OCI-LY1 (cell line): ENCODE data around the gene STEAP3.
"Not testable (repeated sequence)": the region's sequence is repeated elsewhere in the genome, so short reads cannot be mapped to it uniquely, and the experiment has no call there.

Source experiments
- H2AFZ ChIP-seq: fragments of 200-600 bp; sonication (generic), shearing (Covaris generic); 2 replicates; pipeline ENCODE4 v1.6.0; 2014; ENCODE audit warnings: antibody characterized with exemption, mild to moderate bottlenecking, low read length
- H3F3A ChIP-seq: fragments of 200-600 bp; sonication (generic), shearing (Covaris generic); 2 replicates; pipeline ENCODE4 v1.6.0; 2014; ENCODE audit warnings: mild to moderate bottlenecking, antibody characterized with exemption, low read length, moderate library complexity; ENCODE audit not compliant: insufficient read depth
- H3K27ac ChIP-seq: fragments of 200-600 bp; sonication (generic); 2 replicates; pipeline ENCODE4 v1.5.1; 2014; ENCODE audit warnings: low read length, mixed run types, mild to moderate bottlenecking, low read depth; ENCODE audit not compliant: poor library complexity, severe bottlenecking
- H3K27me3 ChIP-seq: fragments of 200-600 bp; sonication (generic); 2 replicates; pipeline ENCODE4 v1.6.0; 2014; ENCODE audit warnings: antibody characterized with exemption, mild to moderate bottlenecking, low read length, moderate library complexity; ENCODE audit not compliant: insufficient read depth
- H3K36me3 ChIP-seq: fragments of 200-600 bp; sonication (generic); 2 replicates; pipeline ENCODE4 v1.6.1; 2014; ENCODE audit warnings: mild to moderate bottlenecking, antibody characterized with exemption, low read length, moderate library complexity, mixed read lengths; ENCODE audit not compliant: insufficient read depth
- H3K4me1 ChIP-seq: fragments of 200-600 bp; sonication (generic); 2 replicates; pipeline ENCODE4 v1.5.1; 2014; ENCODE audit warnings: mild to moderate bottlenecking, low read length, moderate library complexity; ENCODE audit not compliant: insufficient read depth, severe bottlenecking
- H3K4me2 ChIP-seq: fragments of 200-600 bp; sonication (generic), shearing (Covaris generic); 2 replicates; pipeline ENCODE4 v1.6.1; 2014; ENCODE audit warnings: low read length
- H3K4me3 ChIP-seq: fragments of 200-600 bp; sonication (generic); 2 replicates; pipeline ENCODE4 v1.5.1; 2014; ENCODE audit warnings: low read length, low read depth, mild to moderate bottlenecking, mixed read lengths; ENCODE audit not compliant: poor library complexity, severe bottlenecking
- H3K79me2 ChIP-seq: fragments of 200-600 bp; shearing (Covaris generic); 2 replicates; pipeline ENCODE4 v1.6.1; 2016; ENCODE audit warnings: mixed run types, low read length, mixed read lengths; ENCODE audit not compliant: insufficient read depth
- H3K9ac ChIP-seq: fragments of 200-600 bp; sonication (generic), shearing (Covaris generic); 2 replicates; pipeline ENCODE4 v1.6.1; 2014; ENCODE audit warnings: mild to moderate bottlenecking, low read length, mixed read lengths
- H3K9me2 ChIP-seq: fragments of 200-600 bp; sonication (generic), shearing (Covaris generic); 2 replicates; pipeline ENCODE4 v1.6.1; 2014; ENCODE audit warnings: low read depth, mild to moderate bottlenecking, low read length, mixed read lengths
- H3K9me3 ChIP-seq: fragments of 200-600 bp; shearing (Covaris generic); 2 replicates; pipeline ENCODE4 v1.6.1; 2014; ENCODE audit warnings: low read length, mixed read lengths
- H4K20me1 ChIP-seq: fragments of 200-600 bp; sonication (generic), shearing (Covaris generic); 2 replicates; pipeline ENCODE4 v1.6.0; 2016; ENCODE audit warnings: mild to moderate bottlenecking, low read length; ENCODE audit not compliant: insufficient read depth
- EZH2 ChIP-seq: fragments of 200-600 bp; sonication (generic), shearing (Covaris generic); IDR thresholded peaks from 2 replicates; pipeline ENCODE4 v1.8.0; 2017; ENCODE audit warnings: borderline replicate concordance, mixed run types, mild to moderate bottlenecking, antibody characterized with exemption, low read length, moderate library complexity, mixed read lengths
- TF ChIP-seq, protein P1 (sequence below): fragments of 200-600 bp; sonication (generic), shearing (Covaris generic); IDR thresholded peaks from 2 replicates; pipeline ENCODE4 v1.5.1; 2017; ENCODE audit warnings: mild to moderate bottlenecking, antibody characterized with exemption, low read length, moderate library complexity, mixed read lengths

Gene STEAP3

DNA sequence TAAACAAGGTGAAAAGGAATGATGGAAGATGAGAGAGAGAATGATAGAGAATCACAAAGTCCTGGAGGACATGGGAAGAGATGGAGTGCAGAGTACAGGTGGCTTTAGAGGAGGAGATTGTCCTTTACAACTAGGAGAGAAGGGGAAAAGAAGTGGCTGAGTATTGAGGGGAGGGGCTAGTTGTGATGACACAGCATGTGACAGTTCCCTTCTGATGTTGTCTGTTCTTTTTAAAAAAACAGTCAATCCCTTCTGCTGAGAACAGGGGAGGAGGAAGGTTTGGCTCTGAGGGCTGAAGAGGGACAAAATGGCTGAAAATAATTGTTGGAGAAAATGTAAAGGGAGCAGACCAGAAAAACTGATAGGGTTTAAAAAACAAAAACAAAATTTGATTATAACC, 44.0 kb downstream of the STEAP3 start:
- Histone ChIP-seq H3K4me2 (no peak overlapping the region), H4K20me1 (no peaks in the 10 kb centered on the region), H2AFZ (no peak overlapping the region), H3F3A (no peaks in the 10 kb centered on the region), H3K79me2 (no peaks in the 10 kb centered on the region), H3K4me3 (no peak overlapping the region), H3K4me1 (no peaks in the 10 kb centered on the region), H3K27me3 (peaks cover 6% of the 10 kb centered on the region; the same call in 1 of the 2 replicates), H3K9me2 (no peaks in the 10 kb centered on the region), H3K36me3 (no peaks in the 10 kb centered on the region), H3K9me3 (no peaks in the 10 kb centered on the region), H3K27ac (no peak overlapping the region), H3K9ac (no peak overlapping the region)
- TF ChIP-seq EZH2 = no peak
- TF ChIP-seq, protein P1, sequence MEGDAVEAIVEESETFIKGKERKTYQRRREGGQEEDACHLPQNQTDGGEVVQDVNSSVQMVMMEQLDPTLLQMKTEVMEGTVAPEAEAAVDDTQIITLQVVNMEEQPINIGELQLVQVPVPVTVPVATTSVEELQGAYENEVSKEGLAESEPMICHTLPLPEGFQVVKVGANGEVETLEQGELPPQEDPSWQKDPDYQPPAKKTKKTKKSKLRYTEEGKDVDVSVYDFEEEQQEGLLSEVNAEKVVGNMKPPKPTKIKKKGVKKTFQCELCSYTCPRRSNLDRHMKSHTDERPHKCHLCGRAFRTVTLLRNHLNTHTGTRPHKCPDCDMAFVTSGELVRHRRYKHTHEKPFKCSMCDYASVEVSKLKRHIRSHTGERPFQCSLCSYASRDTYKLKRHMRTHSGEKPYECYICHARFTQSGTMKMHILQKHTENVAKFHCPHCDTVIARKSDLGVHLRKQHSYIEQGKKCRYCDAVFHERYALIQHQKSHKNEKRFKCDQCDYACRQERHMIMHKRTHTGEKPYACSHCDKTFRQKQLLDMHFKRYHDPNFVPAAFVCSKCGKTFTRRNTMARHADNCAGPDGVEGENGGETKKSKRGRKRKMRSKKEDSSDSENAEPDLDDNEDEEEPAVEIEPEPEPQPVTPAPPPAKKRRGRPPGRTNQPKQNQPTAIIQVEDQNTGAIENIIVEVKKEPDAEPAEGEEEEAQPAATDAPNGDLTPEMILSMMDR = no peak

DNA sequence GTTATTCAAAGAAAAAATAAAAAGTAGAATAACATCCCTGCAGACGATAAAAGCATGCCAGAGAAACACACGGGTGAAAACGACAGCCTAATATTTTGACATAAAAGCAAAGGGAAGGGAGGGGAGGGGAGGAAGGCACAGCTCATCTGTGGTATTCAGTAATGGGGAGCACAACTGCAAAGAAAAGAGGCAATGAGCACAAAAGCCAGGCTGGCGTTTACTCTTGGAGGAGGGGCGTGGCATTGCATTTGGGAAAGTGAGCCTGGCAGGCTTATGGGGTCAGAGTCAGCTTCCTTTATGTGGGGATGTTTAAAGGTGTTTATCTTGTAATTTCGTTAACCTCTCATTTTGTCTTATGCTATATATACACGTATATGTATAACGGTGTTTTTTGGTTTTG, 53.2 kb downstream of the STEAP3 start:
- H3K4me3 ChIP-seq = no peak overlapping the region
- no peaks in the 10 kb centered on the region for H3K79me2 ChIP-seq
- no peaks in the 10 kb centered on the region for H3K4me1 ChIP-seq
- H3K4me2 ChIP-seq = no peak overlapping the region
- no peaks in the 10 kb centered on the region for H3K9me2 ChIP-seq
- H3K9me3 ChIP-seq = no peaks in the 10 kb centered on the region
- H3K9ac ChIP-seq = no peak overlapping the region
- H3K36me3 ChIP-seq = no peaks in the 10 kb centered on the region
- no peak overlapping the region for H3K27ac ChIP-seq
- H4K20me1 ChIP-seq = no peaks in the 10 kb centered on the region
- H3F3A ChIP-seq = no peaks in the 10 kb centered on the region
- TF ChIP-seq, protein P1 = no peak
- TF ChIP-seq EZH2 = no peak
- no peaks in the 10 kb centered on the region for H3K27me3 ChIP-seq
- H2AFZ ChIP-seq = no peak overlapping the region

DNA sequence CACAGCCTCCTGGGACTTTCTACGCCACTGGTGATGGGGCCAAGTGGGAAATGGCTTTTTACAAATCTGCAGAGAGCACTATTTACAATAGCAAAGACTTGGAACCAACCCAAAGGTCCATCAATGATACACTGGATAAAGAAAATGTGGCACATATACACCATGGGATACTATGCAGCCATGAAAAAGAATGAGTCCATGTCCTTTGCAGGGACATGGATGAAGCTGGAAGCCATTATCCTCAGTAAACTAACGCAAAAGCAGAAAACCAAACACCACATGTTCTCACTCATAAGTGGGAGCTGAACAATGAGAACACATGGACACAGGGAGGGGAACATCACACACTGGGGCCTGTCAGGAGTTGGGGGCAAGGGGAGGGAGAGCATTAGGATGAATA, 54.8 kb downstream of the STEAP3 start:
- not testable (repeated sequence) for H3K4me3 ChIP-seq, H3K4me1 ChIP-seq, H3K36me3 ChIP-seq, H3K79me2 ChIP-seq, H2AFZ ChIP-seq, H3K4me2 ChIP-seq, H3K9ac ChIP-seq, H3K27ac ChIP-seq, H3F3A ChIP-seq, H3K27me3 ChIP-seq, H3K9me2 ChIP-seq, H4K20me1 ChIP-seq, H3K9me3 ChIP-seq

DNA sequence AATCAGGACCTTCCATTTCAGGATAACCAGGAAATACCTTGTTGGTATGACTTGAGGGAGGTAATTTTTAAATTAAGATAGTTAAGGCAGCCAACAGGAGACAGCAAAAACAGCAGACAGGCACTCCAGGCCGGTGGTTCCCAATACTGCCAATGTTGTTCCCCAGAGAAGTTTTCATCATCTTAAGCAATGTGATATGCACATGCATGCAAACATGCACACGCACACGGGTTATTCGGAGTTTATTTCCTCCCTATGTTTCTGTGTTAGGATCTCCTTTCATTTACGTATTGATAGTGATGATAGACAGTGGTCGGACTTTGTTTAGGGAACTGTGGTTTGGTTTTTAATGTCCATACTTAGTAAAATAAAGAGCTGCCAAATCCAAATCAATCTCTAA, 55.3 kb downstream of the STEAP3 start:
- H3K36me3 ChIP-seq = no peaks in the 10 kb centered on the region
- no peaks in the 10 kb centered on the region for H3K79me2 ChIP-seq
- H3K4me2 ChIP-seq = no peak overlapping the region
- H3K9ac ChIP-seq = no peak overlapping the region
- H3K4me1 ChIP-seq = no peaks in the 10 kb centered on the region
- no peak overlapping the region for H3K27ac ChIP-seq
- no peak overlapping the region for H2AFZ ChIP-seq
- H3K9me3 ChIP-seq = no peaks in the 10 kb centered on the region
- H3K9me2 ChIP-seq = no peaks in the 10 kb centered on the region
- H4K20me1 ChIP-seq = no peaks in the 10 kb centered on the region
- H3K27me3 ChIP-seq = 0 out of 2 replicates have a peak, but pooled peaks cover 3% of the 10 kb centered on the region
- H3K4me3 ChIP-seq = no peak overlapping the region
- H3F3A ChIP-seq = no peaks in the 10 kb centered on the region
- TF ChIP-seq, protein P1 = no peak
- TF ChIP-seq EZH2 = no peak
